HG02943 (cell line): ENCODE measurements around the gene PRKCD.

Source experiments
- ATAC-seq: cut with Tn5 transposase; IDR thresholded peaks from one replicate; pipeline ENCODE4 v1.9.1; 2021; ENCODE audit warnings: mild to moderate bottlenecking, low read depth, moderate library complexity; ENCODE audit not compliant: unreplicated experiment

Gene PRKCD

GRCh38 chr3:53154881-53155285 lies 6.1 kb upstream of the PRKCD start:
- ATAC-seq: no peak

GRCh38 chr3:53155760-53156159 lies 5.2 kb upstream of the PRKCD start:
- no peak for ATAC-seq

DNA sequence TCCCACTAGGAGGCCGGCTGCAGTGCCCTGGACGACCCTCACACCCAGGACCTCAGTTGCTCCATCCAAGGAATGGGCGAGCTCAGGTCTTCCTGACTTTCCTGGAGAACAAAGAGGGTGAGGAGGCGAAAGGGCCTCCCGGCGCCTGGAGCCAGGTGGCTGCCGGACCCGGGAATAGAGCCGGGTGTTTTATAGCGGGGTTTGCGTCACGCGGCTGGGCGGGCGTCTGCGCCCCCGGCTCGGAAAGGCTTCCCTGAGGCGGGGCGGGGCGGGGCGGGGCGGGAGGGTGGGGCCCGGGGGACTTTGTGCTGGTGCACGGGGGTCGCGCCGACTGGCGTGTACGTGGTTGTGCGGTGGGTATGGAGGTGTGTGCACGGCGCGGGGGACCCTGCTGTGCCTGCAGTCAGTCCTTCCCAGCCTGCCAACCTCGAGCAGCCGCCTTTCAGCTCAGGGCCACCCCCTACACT lies 4.6 kb upstream of the PRKCD start:
- ATAC-seq: no peak

GRCh38 chr3:53157974-53158580 lies 2.9 kb upstream of the PRKCD start:
- ATAC-seq: no peak

GRCh38 chr3:53158765-53159155 lies 2.2 kb upstream of the PRKCD start:
- ATAC-seq: no peak

GRCh38 chr3:53159156-53160060 lies 1.6 kb upstream of the PRKCD start:
- ATAC-seq: no peak

DNA sequence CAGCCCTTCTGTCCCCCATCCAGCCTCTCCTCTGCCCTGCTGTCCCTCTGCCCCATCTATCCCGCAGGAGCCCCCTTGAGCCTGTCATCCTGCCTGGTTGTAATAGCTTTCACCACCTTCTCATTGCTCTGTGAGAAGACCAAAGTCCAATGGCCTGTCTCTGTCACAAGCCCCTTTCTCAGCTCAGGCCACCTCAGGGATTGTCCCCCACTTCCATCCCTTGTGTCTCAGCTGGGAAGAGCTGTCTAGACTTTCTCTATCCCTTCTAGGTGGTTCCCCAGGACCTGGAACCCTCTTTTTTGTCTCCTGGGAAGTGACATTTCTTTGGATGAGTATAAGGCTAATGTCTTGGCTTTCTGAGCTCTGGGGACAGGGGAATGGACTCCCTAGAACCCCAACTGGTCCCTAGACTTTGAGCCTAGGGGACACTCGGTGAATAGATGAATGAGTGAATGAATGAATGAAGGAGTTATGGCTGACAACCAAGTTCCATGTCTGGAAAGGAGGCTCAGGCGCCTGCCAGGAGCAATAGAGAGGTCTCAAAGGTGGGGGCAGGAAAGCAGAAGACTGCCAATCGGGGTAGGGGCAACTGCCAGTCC lies 849 bp upstream of the PRKCD start:
- ATAC-seq: no peak

GRCh38 chr3:53161450-53161819 lies 426 bp downstream of the PRKCD start:
- ATAC-seq: peak; percentile 8

DNA sequence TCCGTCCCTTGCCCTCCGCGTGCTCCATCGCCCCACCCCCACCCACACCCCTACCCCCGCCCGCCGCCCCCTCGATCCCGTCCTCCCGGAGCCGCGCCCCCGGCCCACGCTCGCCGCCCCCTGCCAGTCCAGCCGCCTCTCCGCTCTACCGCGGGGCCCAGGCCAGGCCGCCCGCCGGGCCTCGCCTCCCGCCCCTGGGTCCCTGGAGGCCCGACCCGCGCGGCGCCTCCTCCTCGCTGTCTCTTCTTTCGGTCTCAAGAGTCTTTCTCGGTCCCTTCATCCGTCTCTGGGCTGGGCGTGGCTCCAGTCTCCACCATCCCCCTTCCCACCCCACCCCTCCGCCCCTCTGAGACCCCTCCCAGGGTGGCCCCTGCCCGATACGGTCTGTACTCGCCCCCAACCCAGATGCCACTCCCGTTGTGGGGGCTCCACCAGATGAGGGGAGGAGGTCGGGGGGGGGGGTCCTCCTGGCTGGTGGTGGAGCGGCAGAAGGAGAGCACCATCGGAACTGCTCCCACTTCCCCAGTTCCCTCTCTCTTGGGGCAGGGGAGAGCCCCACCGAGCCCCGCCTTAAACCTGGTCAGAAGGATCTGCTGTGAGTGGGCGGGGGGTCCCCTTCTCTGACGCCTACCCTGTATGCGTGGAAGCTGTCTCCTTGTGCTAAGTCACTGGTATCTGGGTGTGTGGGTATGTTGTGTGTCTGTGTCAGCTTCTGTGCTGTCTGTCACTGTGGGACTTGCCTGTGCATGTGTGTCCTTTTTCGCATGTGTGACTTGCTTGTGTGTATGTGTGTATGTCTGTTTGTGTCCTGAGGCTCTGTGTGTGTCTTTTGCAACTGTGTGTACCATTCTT lies 1.0 kb downstream of the PRKCD start:
- ATAC-seq: no peak

- ATAC-seq: no peak
Measured at GRCh38 chr3:53162672-53163443, 1.8 kb downstream of the PRKCD start.

- no peak for ATAC-seq
Measured at GRCh38 chr3:53163444-53164387, 2.7 kb downstream of the PRKCD start.

DNA sequence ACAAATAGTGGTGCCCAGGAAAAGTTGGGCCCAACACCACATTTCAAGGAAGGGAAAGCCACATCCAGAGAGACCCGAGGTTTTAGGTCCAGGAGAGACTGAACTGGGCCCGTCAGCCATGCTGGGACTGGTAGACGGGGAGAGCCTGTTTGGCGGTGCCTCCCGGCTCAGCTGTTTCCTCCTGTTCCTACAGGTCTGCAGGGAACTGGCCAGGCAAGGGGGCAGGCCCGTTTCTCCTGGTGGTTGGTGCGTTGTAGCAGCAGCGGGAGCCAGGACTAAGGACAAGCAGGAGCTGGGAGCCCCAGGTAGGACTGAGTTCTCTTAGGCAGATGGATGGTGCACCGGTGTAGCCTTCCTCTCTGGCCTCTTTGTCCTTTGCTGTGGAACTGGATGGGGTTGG lies 3.9 kb downstream of the PRKCD start:
- no peak for ATAC-seq

- ATAC-seq: no peak
Measured at GRCh38 chr3:53166206-53166605, 5.2 kb downstream of the PRKCD start.

- no peak for ATAC-seq
Measured at GRCh38 chr3:53166781-53167291, 5.8 kb downstream of the PRKCD start.

- no peak for ATAC-seq
Measured at GRCh38 chr3:53167418-53168174, 6.6 kb downstream of the PRKCD start.

- no peak for ATAC-seq
Measured at GRCh38 chr3:53168175-53168923, 7.3 kb downstream of the PRKCD start.
